ENCODE measurements around the gene CD4. TPM values are rescaled to one million over a fixed set of nuclear protein-coding genes. Genes with fewer than 3 reads are reported as not detected.

Gene CD4
- polyA plus RNA-seq, 1 of the 3 experiments (the other 2 are of a cell fraction): 0.02 TPM

- TF ChIP-seq EZH2phosphoT487 (IDR thresholded peaks at IDR 0.05; ENCODE audit: borderline replicate concordance, low read depth): no peak
Observed at GRCh38 chr12:6832125-6832524, 42.8 kb downstream of the CD4 start (continued).

- no peaks in the 10 kb centered on the region for H3K9me3 ChIP-seq
- WGBS (ENCODE audit: low lambda C conversion rate): 98% methylated on average over 5 of the region's 6 CpGs
- no peaks in the 10 kb centered on the region for H3K9me2 ChIP-seq
- TF ChIP-seq YY1 (IDR thresholded peaks at IDR 0.05; ENCODE audit: low read depth) (no peak), SMC3 (IDR thresholded peaks at IDR 0.05; ENCODE audit: low read depth, low read length) (no peak), EZH2phosphoT487 (IDR thresholded peaks at IDR 0.05; ENCODE audit: borderline replicate concordance, low read depth) (no peak), RFX5 (IDR thresholded peaks at IDR 0.05; ENCODE audit: low read length) (no peak), CTCF (IDR thresholded peaks at IDR 0.05) (no peak)
- H3F3A ChIP-seq (replicated peaks; ENCODE audit: insufficient read depth): no peaks in the 10 kb centered on the region
- H2AFZ ChIP-seq (ENCODE audit: low read depth): no peak overlapping the region
- peaks cover 26% of the 10 kb centered on the region for H3K79me2 ChIP-seq (ENCODE audit: insufficient read depth)
- H3K27me3 ChIP-seq (ENCODE audit: insufficient read depth): no peaks in the 10 kb centered on the region
- H3K4me3 ChIP-seq (ENCODE audit: low read depth in 2 of 2, low read length in 1 of 2): no peak overlapping the region
- H3K9ac ChIP-seq: no peak overlapping the region
- peaks cover 0 to 11% of the 10 kb centered on the region in 2 experiments; a peak in 1 of 4 replicates for H3K4me1 ChIP-seq (ENCODE audit: control insufficient read depth in 1 of 2, insufficient read depth in 2 of 2, low read depth in 1 of 2, low read length in 1 of 2)
- ChIA-PET CTCF (interaction anchor here (0.6 to 14.1 kb wide), 10 partner anchors 9 to 279 kb away, joined by 3 to 225 read pairs (median 6); partner anchors contain the start of genes CDCA3, GNB3, GPR162 and MLF2), POLR2A (interaction anchor here (2.0 kb wide), 1 partner anchor 20 kb away, joined by 5 read pairs; no protein-coding TSS in a partner anchor)
- H3K27ac ChIP-seq (ENCODE audit: low read depth in 2 of 2, low read length in 1 of 2): no peak overlapping the region
- peaks cover 40 to 59% of the 10 kb centered on the region in 2 experiments for H3K36me3 ChIP-seq (replicated peaks in 1 of 2; ENCODE audit: control insufficient read depth in 1 of 2, insufficient read depth in 2 of 2, low read length in 1 of 2)
- no peak overlapping the region for H3K4me2 ChIP-seq
- 0 out of 2 replicates have a peak, but pooled peaks cover 11% of the 10 kb centered on the region for H4K20me1 ChIP-seq (ENCODE audit: insufficient read depth)
- no peak for DNase-seq
Observed at GRCh38 chr12:6833189-6833890, 44.0 kb downstream of the CD4 start.

GRCh38 chr12:6834254-6834653, 44.9 kb downstream of the CD4 start:
- ChIA-PET POLR2A (interaction anchor here (0.9 kb wide), 1 partner anchor 81 kb away, joined by 3 read pairs; the partner anchor contains the start of gene MLF2), CTCF (interaction anchor here (0.9 to 14.1 kb wide), 9 partner anchors 10 to 266 kb away, joined by 3 to 225 read pairs (median 6); partner anchors contain the start of genes CDCA3, GNB3, GPR162 and MLF2)
- Histone ChIP-seq H3K36me3 (replicated peaks in 1 of 2; ENCODE audit: control insufficient read depth in 1 of 2, insufficient read depth in 2 of 2, low read length in 1 of 2) (peaks cover 40 to 68% of the 10 kb centered on the region in 2 experiments), H4K20me1 (ENCODE audit: insufficient read depth) (0 out of 2 replicates have a peak, but pooled peaks cover 11% of the 10 kb centered on the region), H3K9me3 (no peaks in the 10 kb centered on the region), H3K27me3 (ENCODE audit: insufficient read depth) (no peaks in the 10 kb centered on the region), H3K4me1 (ENCODE audit: control insufficient read depth in 1 of 2, insufficient read depth in 2 of 2, low read depth in 1 of 2, low read length in 1 of 2) (peaks cover 0 to 11% of the 10 kb centered on the region in 2 experiments; a peak in 1 of 4 replicates), H3K79me2 (ENCODE audit: insufficient read depth) (peaks cover 17% of the 10 kb centered on the region), H3K4me3 (ENCODE audit: low read depth in 2 of 2, low read length in 1 of 2) (no peak overlapping the region), H3K9me2 (no peaks in the 10 kb centered on the region), H3K27ac (ENCODE audit: low read depth in 2 of 2, low read length in 1 of 2) (no peak overlapping the region), H3K4me2 (no peak overlapping the region), H3K9ac (no peak overlapping the region), H2AFZ (ENCODE audit: low read depth) (no peak overlapping the region), H3F3A (replicated peaks; ENCODE audit: insufficient read depth) (no peaks in the 10 kb centered on the region)
- DNase-seq: no peak
- 100% methylated on average over 1 of the region's 1 CpG for WGBS (ENCODE audit: low lambda C conversion rate)
- TF ChIP-seq REST (IDR thresholded peaks at IDR 0.05; ENCODE audit: low read depth, low read length): no peak
- no peak for TF ChIP-seq POLR2AphosphoS5 (IDR thresholded peaks at IDR 0.05; ENCODE audit: low read depth, low read length)
- no peak for TF ChIP-seq FOXJ3 (CRISPR knock-in tag; IDR thresholded peaks at IDR 0.05)
- no peak for TF ChIP-seq GABPA (IDR thresholded peaks at IDR 0.05; ENCODE audit: low read depth)
- no peak for TF ChIP-seq EP300 (IDR thresholded peaks at IDR 0.05; ENCODE audit: borderline replicate concordance in 1 of 2, low read depth in 1 of 2, low read length in 1 of 2)
- TF ChIP-seq RCOR1 (IDR thresholded peaks at IDR 0.05; ENCODE audit: low read length): no peak
- no peak for TF ChIP-seq RFX5 (IDR thresholded peaks at IDR 0.05; ENCODE audit: low read length)
- no peak for TF ChIP-seq PBX3 (IDR thresholded peaks at IDR 0.05)
- TF ChIP-seq TCF12 (IDR thresholded peaks at IDR 0.05): no peak
- TF ChIP-seq USF1 (IDR thresholded peaks at IDR 0.05; ENCODE audit: borderline replicate concordance, low read depth): no peak
